Germinal center (tissue), 1 donor: ENCODE data around the gene MSH4.
"Not testable (repeated sequence)": the region's sequence is repeated elsewhere in the genome, so short reads cannot be mapped to it uniquely, and the experiment has no call there.

Experiments
- DNase-seq: peaks from one replicate; pipeline ENCODE4 v3.0.0; 2012; ENCODE audit warnings: mixed read lengths, low spot score

Gene MSH4

DNA sequence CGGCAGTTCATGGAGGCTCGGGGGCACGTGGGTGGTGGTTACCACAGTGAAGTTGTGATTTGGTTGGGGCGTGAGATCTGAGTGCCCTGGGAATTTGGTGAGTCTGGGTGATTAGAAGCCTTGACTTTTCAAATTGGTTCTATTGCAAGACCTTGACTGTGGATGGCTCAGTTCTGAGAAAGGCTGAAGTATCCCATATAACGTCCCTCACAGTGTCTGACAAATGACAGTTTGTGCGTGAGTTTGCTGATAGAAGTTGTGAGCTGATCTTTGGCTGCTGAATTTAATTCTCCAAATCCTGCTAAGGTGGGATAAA, 549 bp downstream of the MSH4 start:
- DNase-seq, result no peak

- no peak for DNase-seq
Observed at GRCh38 chr1:75797606-75798216, 1.0 kb downstream of the MSH4 start.

GRCh38 chr1:75801480-75801879, 4.8 kb downstream of the MSH4 start:
- DNase-seq, result not testable (repeated sequence)

DNA sequence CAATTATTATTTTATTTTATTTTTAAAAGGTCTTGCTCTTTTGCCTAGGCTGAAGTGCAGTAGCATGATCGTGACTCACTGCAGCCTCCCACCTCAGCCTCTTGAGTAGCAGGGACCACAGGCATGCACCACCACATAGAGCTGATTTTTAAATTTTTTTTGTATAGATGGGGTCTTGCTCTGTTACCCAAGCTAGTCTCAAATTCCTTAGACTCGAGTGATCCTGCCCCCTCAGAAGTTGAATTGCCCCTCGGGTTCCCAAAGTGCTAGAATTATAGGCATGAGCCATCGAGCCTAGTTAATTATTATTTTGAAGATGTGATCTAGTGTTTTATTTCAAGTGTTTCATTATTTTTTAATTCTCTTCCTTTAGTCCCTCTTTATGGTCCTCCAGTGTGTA, 12.2 kb downstream of the MSH4 start:
- no peak for DNase-seq

- not testable (repeated sequence) for DNase-seq
Observed at GRCh38 chr1:75810113-75810512, 13.4 kb downstream of the MSH4 start.

DNA sequence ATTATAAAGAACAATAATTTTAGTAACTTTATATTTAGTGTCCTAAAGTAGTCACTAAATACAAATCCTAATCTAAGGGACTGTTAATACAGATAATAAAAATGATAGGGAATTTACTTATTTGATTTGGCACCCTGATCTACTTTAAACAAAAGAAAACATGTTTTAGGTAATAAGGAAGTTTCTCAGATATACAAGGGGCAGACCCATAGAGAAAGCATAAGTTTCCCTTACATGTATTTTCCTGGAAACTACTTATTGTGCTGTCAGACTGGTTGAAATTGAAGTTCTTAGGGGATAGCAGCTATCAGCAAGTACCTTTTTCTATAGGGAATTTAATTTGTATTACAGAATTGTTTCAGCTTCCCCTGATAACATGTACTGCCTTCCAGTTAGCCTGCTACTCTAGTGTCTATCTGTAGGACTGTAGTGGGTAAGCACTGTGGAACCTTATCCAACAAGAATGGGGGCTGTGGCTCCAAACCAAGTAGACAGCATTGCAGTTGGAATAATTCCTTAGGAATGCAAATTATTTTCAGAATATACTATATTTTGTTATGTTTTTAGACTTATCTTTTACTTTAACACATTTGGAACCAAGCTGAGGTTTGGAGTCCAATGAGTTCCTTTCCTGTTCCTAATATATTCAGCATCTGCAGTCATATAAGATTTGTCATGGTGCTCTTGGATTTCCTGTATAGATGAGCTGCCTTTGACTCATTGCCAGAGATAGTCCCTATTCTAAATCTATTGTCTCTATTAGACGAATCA, 14.7 kb downstream of the MSH4 start:
- DNase-seq, result no peak

- no peak for DNase-seq
Observed at GRCh38 chr1:75812065-75812464, 15.4 kb downstream of the MSH4 start.

GRCh38 chr1:75823596-75823995, 26.9 kb downstream of the MSH4 start:
- DNase-seq, result not testable (repeated sequence)

GRCh38 chr1:75836528-75837100, 39.9 kb downstream of the MSH4 start:
- DNase-seq, result no peak

- DNase-seq, result no peak
Observed at GRCh38 chr1:75838079-75838478, 41.4 kb downstream of the MSH4 start.

DNA sequence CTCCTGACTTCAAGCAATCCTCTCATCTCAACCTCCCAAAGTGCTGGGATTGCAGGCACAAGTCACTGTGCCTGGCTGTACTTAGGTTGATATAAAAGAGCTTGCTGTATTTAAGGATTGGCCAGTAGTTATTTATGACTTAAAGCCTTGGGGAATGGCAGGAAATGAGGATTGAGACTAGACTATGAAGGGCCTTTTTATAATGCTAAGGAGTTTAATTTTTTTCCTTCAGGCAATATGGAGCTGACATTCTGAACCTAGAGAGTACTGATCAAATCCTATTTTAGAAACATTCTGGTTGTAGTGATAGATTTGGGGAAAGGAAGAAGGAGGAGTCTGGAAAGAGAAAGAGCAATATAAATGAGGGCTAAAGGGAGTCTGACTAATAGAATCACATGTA, 44.7 kb downstream of the MSH4 start:
- DNase-seq, result no peak

DNA sequence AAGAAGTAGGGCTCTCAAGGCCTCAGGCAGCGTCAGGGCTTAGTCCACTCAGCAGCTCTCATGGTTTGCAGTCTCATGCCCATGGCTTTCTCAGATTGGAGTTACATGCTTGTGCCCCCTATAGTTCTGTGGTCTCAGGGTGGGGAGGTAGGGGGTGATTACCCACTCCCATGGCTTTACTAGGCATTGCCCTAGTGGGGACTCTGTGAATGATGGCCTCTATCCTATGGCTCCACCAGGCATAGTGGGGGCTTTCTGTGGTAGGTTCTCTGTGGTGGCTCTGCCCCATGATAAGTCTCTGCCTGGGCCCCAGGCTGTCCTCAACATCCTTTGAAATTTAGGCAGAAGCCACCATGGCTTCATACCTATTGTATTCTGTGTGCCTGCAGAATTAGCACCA, 48.9 kb downstream of the MSH4 start:
- no peak for DNase-seq

GRCh38 chr1:75855010-75855409, 58.3 kb downstream of the MSH4 start:
- DNase-seq, result no peak

DNA sequence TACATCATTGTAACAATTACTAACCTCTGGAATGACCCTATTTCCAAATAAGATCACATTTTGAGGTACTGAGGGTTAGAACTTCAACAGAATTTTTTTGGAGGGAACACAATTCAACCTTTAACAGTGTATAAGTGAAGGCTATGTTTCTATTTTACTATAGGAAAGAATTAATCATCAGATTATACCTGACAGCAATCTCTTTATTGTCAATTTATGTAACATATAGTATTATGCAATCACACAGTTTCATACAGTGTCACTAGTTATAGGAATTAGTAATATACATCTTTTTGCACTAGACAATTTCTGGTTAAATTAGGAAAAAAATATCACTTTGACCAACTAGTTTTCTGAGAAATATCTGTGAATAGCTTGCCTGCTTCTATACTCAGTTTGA, 59.1 kb downstream of the MSH4 start:
- no peak for DNase-seq

DNA sequence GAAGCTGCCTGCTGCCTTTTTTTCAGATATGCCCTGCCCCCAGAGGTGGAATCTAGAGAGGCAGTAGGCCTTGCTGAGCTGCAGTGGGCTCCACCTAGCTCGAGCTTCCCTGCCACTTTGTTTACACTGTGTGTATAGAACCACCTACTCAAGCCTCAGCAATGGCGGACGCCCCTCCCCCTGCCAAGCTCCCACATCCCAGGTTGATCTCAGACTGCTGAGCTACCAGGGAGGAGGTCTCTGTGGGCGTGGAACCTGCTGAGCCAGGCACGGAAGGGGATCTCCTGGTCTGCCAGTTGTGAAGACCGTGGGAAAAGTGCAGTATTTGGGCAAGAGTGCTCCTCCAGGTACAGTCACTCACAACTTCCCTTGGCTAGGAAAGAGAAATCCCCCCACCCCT, 65.1 kb downstream of the MSH4 start:
- no peak for DNase-seq

GRCh38 chr1:75870951-75871350, 74.3 kb downstream of the MSH4 start:
- DNase-seq, result no peak

DNA sequence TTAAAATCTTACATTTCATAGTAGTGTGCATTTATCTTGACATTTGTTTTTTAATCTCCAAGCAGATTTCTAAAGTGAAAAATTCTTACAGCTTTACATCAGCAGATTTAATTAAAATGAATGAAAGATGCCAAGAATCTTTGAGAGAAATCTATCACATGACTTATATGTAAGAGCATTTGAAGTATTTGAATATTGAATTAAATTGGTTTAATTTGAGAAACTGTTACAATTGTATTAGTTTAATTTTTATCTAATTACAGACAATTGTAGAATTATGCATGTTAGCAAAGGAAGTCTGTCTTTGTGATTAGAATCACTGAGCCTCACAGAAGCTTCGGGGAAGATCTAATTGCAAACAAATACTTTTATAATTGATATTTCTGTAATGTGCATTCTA, 83.3 kb downstream of the MSH4 start:
- no peak for DNase-seq

DNA sequence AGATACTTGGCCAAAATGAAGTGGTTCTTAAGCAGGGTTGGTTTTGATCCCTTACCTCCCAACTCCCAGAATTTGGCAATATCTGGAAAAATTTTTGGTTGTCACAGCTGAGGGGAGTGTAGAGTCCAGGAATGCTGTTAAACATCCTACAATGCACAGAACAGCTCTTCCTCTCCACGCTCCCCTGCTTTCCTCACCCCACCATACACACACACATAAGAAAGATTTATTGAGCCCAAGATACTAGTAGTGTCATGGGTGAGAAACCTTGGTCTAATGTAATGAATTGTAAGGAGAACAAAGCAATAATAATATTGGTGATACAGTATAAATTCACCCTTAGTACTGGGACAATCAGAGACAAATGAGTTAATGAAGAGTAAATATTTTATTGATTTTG, 87.8 kb downstream of the MSH4 start:
- DNase-seq, result no peak

- no peak for DNase-seq
Observed at GRCh38 chr1:75901371-75901770, 104.7 kb downstream of the MSH4 start.

- DNase-seq, result no peak
Observed at GRCh38 chr1:75908717-75909152, 112.1 kb downstream of the MSH4 start.

DNA sequence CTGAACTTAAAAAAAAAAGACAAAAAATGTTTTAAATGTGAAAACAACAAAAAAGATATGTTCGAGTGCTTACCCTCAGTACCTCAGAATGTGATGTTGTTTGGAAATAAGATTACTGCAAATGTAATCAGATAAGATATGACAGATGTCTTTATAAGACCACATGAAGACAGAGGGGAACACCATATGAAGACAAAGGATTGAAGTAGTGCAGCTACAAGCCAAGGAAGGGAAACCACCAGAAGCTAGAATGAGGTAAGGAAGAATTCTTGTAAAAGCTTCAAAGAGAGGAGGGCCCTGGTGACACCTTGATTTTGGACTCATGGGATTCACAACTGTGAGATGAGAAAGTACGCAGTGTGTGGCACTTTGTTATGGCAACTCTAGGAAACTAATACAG, 120.2 kb downstream of the MSH4 start:
- DNase-seq, result no peak

DNA sequence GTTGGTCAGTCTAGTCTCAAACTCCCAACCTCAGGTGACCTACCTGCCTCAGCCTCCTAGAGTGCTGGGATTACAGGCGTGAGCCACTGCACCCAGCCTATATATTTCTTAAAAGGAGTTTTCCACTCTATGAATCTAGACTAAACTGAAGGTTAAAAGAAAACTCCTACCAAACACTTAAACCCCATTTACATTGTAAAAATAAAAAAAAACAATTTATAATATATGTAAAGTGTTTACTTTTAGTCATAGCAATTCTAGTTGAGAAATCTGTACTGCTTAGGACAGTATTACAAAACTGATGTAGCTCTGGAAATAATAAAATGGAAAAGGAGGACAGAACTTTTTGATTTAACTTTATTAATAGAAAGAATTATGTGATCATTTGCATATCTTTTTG, 126.0 kb downstream of the MSH4 start:
- no peak for DNase-seq

GRCh38 chr1:75932304-75932703, 135.6 kb downstream of the MSH4 start, which contains the start of gene ASB17:
Gene ASB17, minus strand, starts transcription at chr1:75932404. Its CDS starts 113 bp downstream, at chr1:75932291.
- DNase-seq, result no peak

- DNase-seq, result no peak
Observed at GRCh38 chr1:75937034-75937433, 140.4 kb downstream of the MSH4 start.
